ENCODE measurements around the gene CCDC171.

The CCDC171 gene

GRCh38 chr9:16001856-16002255, 449.0 kb downstream of the CCDC171 start:
- DNase-seq (ENCODE audit: low read depth), result no peak

- no peak for DNase-seq (ENCODE audit: low read depth)
Observed at GRCh38 chr9:16002816-16003215, 450.0 kb downstream of the CCDC171 start.

GRCh38 chr9:16003785-16004184, 450.9 kb downstream of the CCDC171 start:
- DNase-seq (ENCODE audit: low read depth), result no peak

DNA sequence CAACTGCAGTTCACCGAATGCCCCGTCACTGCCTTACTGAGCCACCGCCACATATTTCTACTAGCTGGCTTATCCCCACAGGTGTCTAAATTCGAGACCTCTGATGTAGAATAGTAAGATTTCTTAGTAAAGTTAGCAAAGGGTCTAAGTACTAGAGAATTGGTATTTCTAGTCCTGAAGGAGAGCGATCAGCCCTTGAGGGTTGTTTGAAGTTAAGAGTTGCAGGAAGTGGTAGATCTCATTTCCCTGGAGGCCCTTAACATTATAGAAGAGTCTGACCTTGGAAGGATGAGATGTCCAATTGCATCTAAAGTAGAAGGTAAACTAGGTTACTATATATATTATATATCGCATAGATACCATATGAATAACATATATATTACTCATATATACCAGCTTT, 451.8 kb downstream of the CCDC171 start:
- no peak for DNase-seq (ENCODE audit: low read depth)

- DNase-seq (ENCODE audit: low read depth), result no peak
Observed at GRCh38 chr9:16010221-16010620, 457.4 kb downstream of the CCDC171 start.

- DNase-seq (ENCODE audit: low read depth), result no peak
Observed at GRCh38 chr9:16012621-16013020, 459.8 kb downstream of the CCDC171 start.

DNA sequence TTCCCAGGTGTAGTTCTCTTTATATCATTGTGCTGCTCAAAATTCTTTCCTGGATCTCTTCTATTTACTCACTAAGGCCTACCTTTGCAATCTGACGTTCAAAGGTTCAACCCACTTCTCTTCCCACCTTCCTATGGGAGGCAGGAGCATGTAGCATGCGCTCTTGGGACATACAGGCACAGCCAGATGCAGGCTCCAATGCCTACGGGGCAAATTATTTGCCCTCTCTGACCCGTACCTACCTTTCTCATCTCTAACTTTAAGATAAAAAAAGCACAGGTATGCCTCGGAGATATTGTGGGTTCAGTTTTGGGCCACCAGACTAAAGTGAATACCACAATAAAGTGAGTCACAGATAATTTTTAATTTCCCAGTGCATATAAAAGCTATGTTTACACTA, 460.5 kb downstream of the CCDC171 start:
- no peak for DNase-seq (ENCODE audit: low read depth)

DNA sequence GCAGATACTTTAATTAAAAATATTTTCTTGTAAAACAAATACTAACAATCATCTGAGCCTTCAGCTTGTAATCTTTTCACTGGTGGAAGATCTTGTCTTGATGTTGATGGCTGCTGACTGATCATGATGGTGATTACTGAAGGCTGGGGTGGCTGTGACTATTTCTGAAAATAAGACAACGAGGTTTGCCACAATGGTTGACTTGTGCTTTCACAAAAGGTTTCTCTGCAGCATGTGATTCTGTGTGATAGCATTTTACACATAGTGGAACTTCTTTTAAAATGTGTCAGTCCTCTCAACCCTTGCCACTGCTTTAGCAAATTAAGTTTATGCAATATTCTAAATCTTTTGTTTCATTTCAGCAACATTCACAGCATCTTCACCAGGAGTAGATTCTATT, 461.0 kb downstream of the CCDC171 start:
- no peak for DNase-seq (ENCODE audit: low read depth)

DNA sequence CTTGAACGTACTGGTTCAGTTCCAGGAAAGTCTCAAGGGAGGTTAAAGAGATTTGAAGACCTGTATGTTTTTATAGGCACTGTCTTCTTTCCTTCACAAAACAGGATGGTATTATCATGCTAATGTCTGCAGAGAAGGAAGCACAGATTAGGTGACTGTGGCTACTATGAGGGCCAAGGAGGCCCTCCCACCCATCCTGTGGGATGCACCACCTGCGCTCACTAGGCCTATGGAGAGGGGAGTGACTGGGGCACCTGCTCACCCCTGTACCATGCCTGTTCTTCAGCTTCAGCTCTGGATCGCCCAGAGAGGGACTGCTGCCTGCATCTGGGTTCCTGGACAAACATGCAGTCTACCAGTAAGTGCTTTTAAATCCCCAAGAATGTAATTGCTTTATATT, 469.4 kb downstream of the CCDC171 start:
- DNase-seq (ENCODE audit: low read depth), result no peak

DNA sequence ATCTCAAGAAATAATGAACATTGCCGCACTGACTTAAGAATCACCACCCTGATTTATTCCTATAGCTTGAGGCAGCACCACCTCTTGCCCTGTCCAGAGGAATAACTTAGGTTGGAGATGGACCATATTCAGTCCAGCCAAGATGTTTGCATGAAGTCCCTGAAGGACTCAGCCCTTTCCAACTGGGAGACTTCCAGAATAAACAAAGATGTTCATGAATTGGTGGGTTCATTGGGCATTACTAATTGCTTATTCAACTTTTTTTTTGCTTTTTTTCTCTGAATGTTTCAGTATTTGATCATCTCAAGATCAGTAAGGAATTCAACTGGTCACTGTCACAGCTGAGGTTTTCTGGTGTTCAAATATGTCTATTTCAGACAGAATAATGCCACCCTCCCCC, 470.6 kb downstream of the CCDC171 start:
- no peak for DNase-seq (ENCODE audit: low read depth)

Measured in stimulated activated CD8-positive, alpha-beta memory T cell treated with anti-CD3 and anti-CD28 coated beads, Interleukin-7, amount 100 ng/mL, for 24 hours (primary cell).